ENCODE measurements around the gene LYRM9. TPM values are rescaled to one million over a fixed set of nuclear protein-coding genes. Genes with fewer than 3 reads are reported as not detected.
"Not testable (repeated sequence)": the region's sequence is repeated elsewhere in the genome, so short reads cannot be mapped to it uniquely, and the experiment has no call there.

LYRM9 gene
- total RNA-seq, 2 donors from 2014 or later, result 11.7 to 14.5 TPM

- DNase-seq, result no peak
- 89 to 96% methylated on average over 3 of the region's 3 CpGs for WGBS, 2 donors
- H3K36me3 ChIP-seq (replicated peaks in 1 of 2; ENCODE audit: insufficient read depth in 1 of 2, low read depth in 2 of 2), result no peaks in the 10 kb centered on the region
These were observed 37.7 kb downstream of the LYRM9 start for GRCh38 chr17:27855454-27855853.

DNA sequence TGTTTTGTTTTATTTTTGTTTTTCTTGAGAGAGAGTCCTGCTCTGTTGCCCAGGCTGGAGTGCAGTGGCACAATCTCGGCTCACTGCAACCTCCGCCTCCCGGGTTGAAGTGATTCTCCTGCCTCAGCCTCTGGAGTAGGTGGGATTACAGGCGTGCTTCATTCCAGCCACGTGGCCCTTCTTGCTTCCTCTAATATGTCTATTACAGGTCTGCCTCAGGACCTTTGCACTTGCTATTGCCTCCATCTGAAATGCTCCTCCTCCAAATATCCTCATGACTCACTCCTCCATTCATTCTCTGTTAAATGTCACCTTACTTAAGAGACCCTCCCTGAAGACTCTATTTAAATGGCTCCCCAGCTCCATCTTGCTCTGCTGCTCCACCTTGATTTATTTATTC, 39.0 kb downstream of the LYRM9 start:
- no peak for ATAC-seq
- Histone ChIP-seq H3K27ac (no peak overlapping the region), H3K4me1 (no peaks in the 10 kb centered on the region), H3K4me3 (no peak overlapping the region), H3K27me3 (no peaks in the 10 kb centered on the region), H3K9me3 (no peaks in the 10 kb centered on the region), H3K36me3 (replicated peaks in 1 of 2; ENCODE audit: insufficient read depth in 1 of 2, low read depth in 2 of 2) (no peaks in the 10 kb centered on the region)
- TF ChIP-seq CTCF (IDR thresholded peaks at IDR 0.05) (no peak), POLR2A (IDR thresholded peaks at IDR 0.05) (no peak)
- WGBS, 2 donors, result 88 to 92% methylated on average over 5 of the region's 5 CpGs
- intact Hi-C loops (cut with DNase I), result no loop called here
- DNase-seq, result no peak

More at GRCh38 chr17:27855454-27855853, 37.7 kb downstream of the LYRM9 start:
- no peak overlapping the region for H3K4me3 ChIP-seq
- H3K27me3 ChIP-seq, result no peaks in the 10 kb centered on the region
- no peaks in the 10 kb centered on the region for H3K4me1 ChIP-seq
- no peak for TF ChIP-seq POLR2A (IDR thresholded peaks at IDR 0.05)
- ATAC-seq, result no peak
- no peak overlapping the region for H3K27ac ChIP-seq
- intact Hi-C loops (cut with DNase I), result no loop called here
- H3K9me3 ChIP-seq, result no peaks in the 10 kb centered on the region

DNA sequence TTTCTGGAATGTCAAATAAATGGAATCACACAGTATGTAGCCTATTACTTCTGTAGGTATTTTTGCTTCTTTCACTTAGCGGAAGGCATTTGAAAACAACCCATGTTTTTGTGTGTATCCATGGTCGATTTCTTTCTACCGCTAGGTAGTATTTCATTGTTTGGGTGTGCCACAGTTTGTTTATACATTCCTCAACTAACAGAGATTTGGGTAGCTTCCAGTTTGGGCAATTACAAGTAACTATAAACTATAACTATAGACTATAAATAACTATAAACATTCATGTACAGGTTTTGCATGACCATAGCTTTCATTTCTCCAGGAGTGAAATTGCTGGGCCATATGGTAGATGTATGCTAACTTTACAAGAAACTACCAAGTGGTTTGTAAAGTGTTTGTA, 40.1 kb downstream of the LYRM9 start:
- H3K27ac ChIP-seq, result no peak overlapping the region
- ATAC-seq (no peak), DNase-seq (no peak)
- no peaks in the 10 kb centered on the region for H3K9me3 ChIP-seq
- TF ChIP-seq CTCF (IDR thresholded peaks at IDR 0.05) (no peak), POLR2A (IDR thresholded peaks at IDR 0.05) (no peak)
- intact Hi-C loops (cut with DNase I), result no loop called here
- no peaks in the 10 kb centered on the region for H3K27me3 ChIP-seq
- no peaks in the 10 kb centered on the region for H3K4me1 ChIP-seq
- no peak overlapping the region for H3K4me3 ChIP-seq
- no peaks in the 10 kb centered on the region for H3K36me3 ChIP-seq (replicated peaks in 1 of 2; ENCODE audit: insufficient read depth in 1 of 2, low read depth in 2 of 2)
- 67 to 77% methylated on average over 3 of the region's 3 CpGs for WGBS, 2 donors

- Histone ChIP-seq H3K4me1 (peaks cover 16% of the 10 kb centered on the region), H3K27me3 (no peaks in the 10 kb centered on the region), H3K27ac (no peak overlapping the region), H3K4me3 (no peak overlapping the region), H3K36me3 (replicated peaks in 1 of 2; ENCODE audit: insufficient read depth in 1 of 2, low read depth in 2 of 2) (no peaks in the 10 kb centered on the region), H3K9me3 (no peaks in the 10 kb centered on the region)
- intact Hi-C loops (cut with DNase I), result no loop called here
- WGBS, 2 donors, result 80 to 81% methylated on average over 8 to 9 of the region's 9 CpGs
- no peak for ATAC-seq
- TF ChIP-seq POLR2A (IDR thresholded peaks at IDR 0.05), result no peak
- no peak for TF ChIP-seq CTCF (IDR thresholded peaks at IDR 0.05)
- DNase-seq, result no peak
These were observed 43.5 kb downstream of the LYRM9 start for GRCh38 chr17:27849474-27850185.

DNA sequence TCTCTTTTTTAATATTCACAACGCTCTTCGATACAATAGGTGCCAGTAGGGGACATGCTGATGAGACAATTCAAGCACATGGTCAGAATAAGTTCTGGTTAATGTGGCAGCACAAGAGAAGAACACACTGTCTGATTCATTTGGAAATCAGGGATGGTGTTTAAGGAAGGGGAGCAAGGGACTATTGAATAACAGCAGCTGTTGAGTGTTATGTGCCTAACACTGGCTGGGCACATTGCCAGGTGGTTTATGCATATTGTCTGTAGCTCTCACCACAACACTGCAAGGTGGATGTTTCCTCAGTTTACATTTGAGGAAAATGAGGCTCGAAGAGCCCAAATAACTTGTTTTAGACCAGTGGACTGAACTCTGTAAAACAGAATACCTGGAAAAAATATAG, 44.2 kb downstream of the LYRM9 start:
- WGBS, 2 donors, result 92 to 93% methylated on average over 3 of the region's 3 CpGs
- TF ChIP-seq POLR2A (IDR thresholded peaks at IDR 0.05), result no peak
- TF ChIP-seq CTCF (IDR thresholded peaks at IDR 0.05), result no peak
- intact Hi-C loops (cut with DNase I), result no loop called here
- DNase-seq, result peak in 1 of 4 donors; percentile 18
- ATAC-seq, result no peak
- Histone ChIP-seq H3K4me1 (peaks cover 16% of the 10 kb centered on the region), H3K27ac (no peak overlapping the region), H3K27me3 (no peaks in the 10 kb centered on the region), H3K36me3 (replicated peaks in 1 of 2; ENCODE audit: insufficient read depth in 1 of 2, low read depth in 2 of 2) (no peaks in the 10 kb centered on the region), H3K4me3 (no peak overlapping the region), H3K9me3 (no peaks in the 10 kb centered on the region)

DNA sequence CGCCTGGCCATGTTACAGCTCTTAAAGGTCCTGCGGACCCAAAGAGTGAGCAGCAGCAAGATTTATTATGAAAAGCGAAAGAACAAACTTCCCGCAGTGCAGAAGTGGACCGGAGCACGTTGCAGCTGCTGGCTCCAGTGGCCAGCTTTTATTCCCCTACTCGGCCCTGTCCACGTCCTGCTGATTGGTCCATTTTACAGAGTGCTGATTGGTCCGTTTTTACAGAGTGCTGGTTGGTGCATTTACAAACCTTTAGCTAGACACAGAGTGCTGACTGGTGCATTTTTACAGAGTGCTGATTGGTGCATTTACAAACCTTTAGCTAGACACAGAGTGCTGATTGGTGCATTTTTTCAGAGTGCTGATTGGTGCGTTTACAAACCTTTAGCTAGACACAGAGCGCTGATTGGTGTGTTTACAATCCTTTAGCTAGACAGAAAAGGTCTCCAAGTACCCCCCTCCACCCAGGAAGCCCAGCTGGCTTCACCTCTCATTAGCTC, 46.3 kb downstream of the LYRM9 start:
- H3K4me3 ChIP-seq; DNase-seq; intact Hi-C loops (cut with DNase I); H3K36me3 ChIP-seq (replicated peaks in 1 of 2; ENCODE audit: insufficient read depth in 1 of 2, low read depth in 2 of 2); H3K27ac ChIP-seq; ATAC-seq; H3K9me3 ChIP-seq; H3K27me3 ChIP-seq: not testable (repeated sequence)
- peaks cover 16% of the 10 kb centered on the region for H3K4me1 ChIP-seq
- WGBS, 2 donors, result 95% methylated on average over 11 of the region's 11 CpGs
